GM19351 (cell line): ENCODE measurements around the gene KLHL15.
"Not testable (repeated sequence)": the region's sequence is repeated elsewhere in the genome, so short reads cannot be mapped to it uniquely, and the experiment has no call there.

ENCODE experiments used
- ATAC-seq: cut with Tn5 transposase; IDR thresholded peaks from one replicate; pipeline ENCODE4 v1.9.1; 2021; ENCODE audit warnings: mild to moderate bottlenecking, moderate library complexity; ENCODE audit not compliant: unreplicated experiment

The KLHL15 gene

GRCh38 chrX:24019448-24019847 is 7.5 kb downstream of the KLHL15 start:
- ATAC-seq = no peak

GRCh38 chrX:24018809-24019208 is 8.2 kb downstream of the KLHL15 start:
- ATAC-seq = no peak

- no peak for ATAC-seq
Observed at GRCh38 chrX:24017674-24018073, 9.3 kb downstream of the KLHL15 start.

- peak; percentile 77 for ATAC-seq
Observed at GRCh38 chrX:24014388-24015018, 12.5 kb downstream of the KLHL15 start.

GRCh38 chrX:24012266-24012665 is 14.7 kb downstream of the KLHL15 start:
- no peak for ATAC-seq

- ATAC-seq = no peak
Observed at GRCh38 chrX:24005867-24006266, 21.1 kb downstream of the KLHL15 start.

GRCh38 chrX:24005028-24005427 is 22.0 kb downstream of the KLHL15 start:
- ATAC-seq = peak; percentile 59

GRCh38 chrX:24002792-24003191 is 24.2 kb downstream of the KLHL15 start:
- ATAC-seq = no peak

GRCh38 chrX:24002167-24002566 is 24.8 kb downstream of the KLHL15 start:
- peak; percentile 79 for ATAC-seq

GRCh38 chrX:23999671-24000070 is 27.3 kb downstream of the KLHL15 start:
- no peak for ATAC-seq

GRCh38 chrX:23993012-23993633 is 33.9 kb downstream of the KLHL15 start:
- ATAC-seq = no peak

GRCh38 chrX:23992431-23992830 is 34.6 kb downstream of the KLHL15 start:
- ATAC-seq = no peak

GRCh38 chrX:23990455-23990854 is 36.5 kb downstream of the KLHL15 start:
- no peak for ATAC-seq

GRCh38 chrX:23989689-23990088 is 37.3 kb downstream of the KLHL15 start:
- ATAC-seq = no peak

GRCh38 chrX:23982891-23983290 is 44.1 kb downstream of the KLHL15 start:
- ATAC-seq = no peak

- no peak for ATAC-seq
Observed at GRCh38 chrX:23981711-23982110, 45.3 kb downstream of the KLHL15 start.

GRCh38 chrX:23981222-23981621 is 45.8 kb downstream of the KLHL15 start:
- ATAC-seq = no peak

- ATAC-seq = no peak
Observed at GRCh38 chrX:23980011-23980441, 47.0 kb downstream of the KLHL15 start.

- no peak for ATAC-seq
Observed at GRCh38 chrX:23978491-23978890, 48.5 kb downstream of the KLHL15 start.

- not testable (repeated sequence) for ATAC-seq
Observed at GRCh38 chrX:23965630-23966029, 61.4 kb downstream of the KLHL15 start.

GRCh38 chrX:23964191-23964590 is 62.8 kb downstream of the KLHL15 start:
- ATAC-seq = no peak

GRCh38 chrX:23959781-23960180 is 67.2 kb downstream of the KLHL15 start:
- no peak for ATAC-seq

GRCh38 chrX:23954396-23954795 is 72.6 kb downstream of the KLHL15 start:
- ATAC-seq = no peak
